Lower lobe of right lung (tissue), 2 donors: ENCODE measurements around the gene OPTC. TPM values are rescaled to one million over a fixed set of nuclear protein-coding genes. Genes with fewer than 3 reads are reported as not detected.
"Not testable (repeated sequence)": the region's sequence is repeated elsewhere in the genome, so short reads cannot be mapped to it uniquely, and the experiment has no call there.

Experiments
- ATAC-seq, 2 donors: fragments of 200-7000 bp; cut with Tn5 transposase; one replicate each; pipeline ENCODE4 v1.9.1; 2020 to 2022; ENCODE audit warnings: mild to moderate bottlenecking in 2 of 2, moderate library complexity in 2 of 2
- DNase-seq: peaks from one replicate; pipeline ENCODE4 v3.0.0-alpha.2; 2020
- H3K27ac ChIP-seq: fragments of 200-600 bp; one replicate; pipeline ENCODE4 v1.8.0; 2022
- H3K27me3 ChIP-seq: fragments of 200-600 bp; one replicate; pipeline ENCODE4 v1.8.0; 2022; ENCODE audit warnings: low read depth
- H3K36me3 ChIP-seq: fragments of 200-600 bp; one replicate; pipeline ENCODE4 v1.8.0; 2022; ENCODE audit warnings: mild to moderate bottlenecking
- H3K4me1 ChIP-seq: fragments of 200-600 bp; one replicate; pipeline ENCODE4 v1.8.0; 2022
- H3K4me3 ChIP-seq: fragments of 200-600 bp; one replicate; pipeline ENCODE4 v1.8.0; 2022; ENCODE audit warnings: mild to moderate bottlenecking
- H3K9me3 ChIP-seq: fragments of 200-600 bp; one replicate; pipeline ENCODE4 v1.8.0; 2022
- CTCF ChIP-seq: fragments of 200-600 bp; IDR thresholded peaks from one replicate; pipeline ENCODE4 v1.8.0; 2022; ENCODE audit warnings: antibody characterized with exemption, mild to moderate bottlenecking
- intact Hi-C: fragments of 100-400 bp; cut with DNase I; formaldehyde crosslinking; loops from one replicate; pipeline ENCODE4 v1.11.0; 2022
- long read RNA-seq: library from polyadenylated mRNA; unstranded; transcript quantifications from one replicate; pipeline ENCODE4 v2.0.0, GENCODE V29; 2021
- total RNA-seq: library from RNA; stranded (reverse); fragmentation: NEBNext Ultra II Directional; extraction: Animal tissue kit (Norgen Biotek cat#: 25700); gene quantifications from one replicate; pipeline ENCODE4 v1.2.1, GENCODE V29; 2021
- donor health status: DM: no; HTN: yes; CAD: no; lungs with severe emphysema.

OPTC gene
- not detected for total RNA-seq
- long read RNA-seq, partial matches to known transcripts, result 12 of 13 reads
- long read RNA-seq, other reads (novel, unspliced or antisense), result 1 of 13 reads

GRCh38 chr1:203493901-203494300 is at the start of gene OPTC:
TSS of gene OPTC (plus strand) at chr1:203494153. CDS start at chr1:203496006, 1,853 bp downstream.
- Histone ChIP-seq H3K36me3 (no peaks in the 10 kb centered on the region), H3K27ac (no peak within 1 kb of the TSS), H3K4me1 (no peaks in the 10 kb centered on the region), H3K9me3 (no peaks in the 10 kb centered on the region), H3K4me3 (no peak within 1 kb of the TSS), H3K27me3 (no peaks in the 10 kb centered on the region)
- ATAC-seq, result no peak
- intact Hi-C loops, result no loop called here
- TF ChIP-seq CTCF, result no peak
- DNase-seq, result no peak

GRCh38 chr1:203444171-203444576 is 49.8 kb upstream of the OPTC start:
- TF ChIP-seq CTCF, result no peak
- ATAC-seq, result no peak
- Histone ChIP-seq H3K4me3 (no peak overlapping the region), H3K27ac (no peak overlapping the region), H3K36me3 (no peaks in the 10 kb centered on the region), H3K4me1 (peaks cover 15% of the 10 kb centered on the region), H3K27me3 (no peaks in the 10 kb centered on the region), H3K9me3 (peaks cover 3% of the 10 kb centered on the region)
- DNase-seq, result no peak
- intact Hi-C loops, result no loop called here

- H3K36me3 ChIP-seq, result no peaks in the 10 kb centered on the region
- DNase-seq (no peak), ATAC-seq (no peak)
- intact Hi-C loops, result no loop called here
- H3K27me3 ChIP-seq, result peaks cover 4% of the 10 kb centered on the region
- peaks cover 12% of the 10 kb centered on the region for H3K4me1 ChIP-seq
- no peak for TF ChIP-seq CTCF
- no peak overlapping the region for H3K27ac ChIP-seq
- H3K9me3 ChIP-seq, result peaks cover 3% of the 10 kb centered on the region
- no peak overlapping the region for H3K4me3 ChIP-seq
These were observed 46.8 kb upstream of the OPTC start for GRCh38 chr1:203447151-203447550.

- DNase-seq, H3K27me3 ChIP-seq, intact Hi-C loops, H3K27ac ChIP-seq, H3K36me3 ChIP-seq, ATAC-seq, H3K4me3 ChIP-seq, H3K9me3 ChIP-seq: not testable (repeated sequence)
- H3K4me1 ChIP-seq, result peaks cover 12% of the 10 kb centered on the region
These were observed 46.4 kb upstream of the OPTC start for GRCh38 chr1:203447598-203447997.

- H3K4me3 ChIP-seq, result no peak overlapping the region
- peaks cover 4% of the 10 kb centered on the region for H3K27me3 ChIP-seq
- ATAC-seq, result peak; percentile 40 to 42
- peak overlapping the region; percentile 63 for H3K27ac ChIP-seq
- no peaks in the 10 kb centered on the region for H3K36me3 ChIP-seq
- H3K4me1 ChIP-seq, result peaks cover 12% of the 10 kb centered on the region
- peaks cover 3% of the 10 kb centered on the region for H3K9me3 ChIP-seq
- intact Hi-C loops, result no loop called here
- no peak for TF ChIP-seq CTCF
- no peak for DNase-seq
These were observed 45.4 kb upstream of the OPTC start for GRCh38 chr1:203448521-203449061.

- no peak for TF ChIP-seq CTCF
- no peak overlapping the region for H3K4me3 ChIP-seq
- DNase-seq (no peak), ATAC-seq (no peak)
- H3K27ac ChIP-seq, result no peak overlapping the region
- no peaks in the 10 kb centered on the region for H3K36me3 ChIP-seq
- H3K4me1 ChIP-seq, result peaks cover 12% of the 10 kb centered on the region
- peaks cover 3% of the 10 kb centered on the region for H3K9me3 ChIP-seq
- peaks cover 4% of the 10 kb centered on the region for H3K27me3 ChIP-seq
- intact Hi-C loops, result no loop called here
These were observed 44.0 kb upstream of the OPTC start for GRCh38 chr1:203450001-203450400.
